Hepatocyte (in vitro differentiated cells): ENCODE measurements around the gene TMEM108. TPM values are rescaled to one million over a fixed set of nuclear protein-coding genes. Genes with fewer than 3 reads are reported as not detected.

Source experiments
- DNase-seq: peaks from one replicate; pipeline ENCODE4 v3.0.0-alpha.2; 2016; ENCODE audit warnings: low spot score
- H2AFZ ChIP-seq: fragments of 200-600 bp; sonication (generic); 2 replicates; pipeline ENCODE4 v1.6.0; 2016; ENCODE audit warnings: antibody characterized with exemption, mild to moderate bottlenecking
- H3K27ac ChIP-seq: fragments of 200-600 bp; sonication (generic); 2 replicates; pipeline ENCODE4 v1.5.1; 2016; ENCODE audit warnings: mild to moderate bottlenecking
- H3K27me3 ChIP-seq: fragments of 200-600 bp; sonication (generic); 2 replicates; pipeline ENCODE4 v1.6.1; 2016
- H3K36me3 ChIP-seq: fragments of 200-600 bp; sonication (generic); replicated peaks from 2 replicates; pipeline ENCODE4 v1.5.1; 2016; ENCODE audit warnings: low read depth; ENCODE audit not compliant: insufficient read depth
- H3K4me1 ChIP-seq: fragments of 200-600 bp; sonication (generic); 2 replicates; pipeline ENCODE4 v1.5.1; 2016; ENCODE audit warnings: mild to moderate bottlenecking, moderate library complexity; ENCODE audit not compliant: insufficient read depth
- H3K4me2 ChIP-seq: fragments of 200-600 bp; sonication (generic); 2 replicates; pipeline ENCODE4 v1.6.0; 2016
- H3K4me3 ChIP-seq: fragments of 200-600 bp; sonication (generic); 2 replicates; pipeline ENCODE4 v1.5.1; 2016; ENCODE audit warnings: mild to moderate bottlenecking
- H3K79me2 ChIP-seq: fragments of 200-600 bp; sonication (generic); 2 replicates; pipeline ENCODE4 v1.6.0; 2017; ENCODE audit warnings: mild to moderate bottlenecking
- H3K9me2 ChIP-seq: fragments of 200-600 bp; sonication (generic); replicated peaks from 2 replicates; pipeline ENCODE4 v1.6.0; 2017; ENCODE audit warnings: mild to moderate bottlenecking; ENCODE audit not compliant: insufficient read depth
- H3K9me3 ChIP-seq: fragments of 200-600 bp; sonication (generic); 2 replicates; pipeline ENCODE4 v1.5.1; 2016; ENCODE audit warnings: low read depth, mild to moderate bottlenecking
- H4K20me1 ChIP-seq: fragments of 200-600 bp; sonication (generic); 2 replicates; pipeline ENCODE4 v1.6.0; 2016; ENCODE audit warnings: mild to moderate bottlenecking; ENCODE audit not compliant: insufficient read depth, poor library complexity, severe bottlenecking
- CTCF ChIP-seq: fragments of 200-600 bp; sonication (generic); IDR thresholded peaks from 2 replicates; pipeline ENCODE4 v1.5.1; 2016; ENCODE audit warnings: antibody characterized with exemption, mild to moderate bottlenecking; ENCODE audit not compliant: poor library complexity
- EZH2 ChIP-seq: fragments of 200-600 bp; sonication (generic); IDR thresholded peaks from 2 replicates; pipeline ENCODE4 v1.6.1; 2016; ENCODE audit warnings: antibody characterized with exemption, mild to moderate bottlenecking, borderline replicate concordance
- EZH2phosphoT487 ChIP-seq: fragments of 200-600 bp; sonication (generic); IDR thresholded peaks from one replicate; pipeline ENCODE4 v1.6.1; 2018; ENCODE audit warnings: antibody characterized with exemption, mild to moderate bottlenecking, low read depth, moderate library complexity; ENCODE audit not compliant: unreplicated experiment, severe bottlenecking
- WGBS: methylation state at CpG from one replicate; pipeline ENCODE4 v1.1.6; 2016; ENCODE audit warnings: low lambda C conversion rate; ENCODE audit errors: missing lambda C conversion rate; 5-methylcytosine and 5-hydroxymethylcytosine counted together
- polyA plus RNA-seq: library from polyadenylated mRNA; unstranded; fragments of >200 nt; fragmentation: Nextera tagmentation; extraction: Ambion mirVana; gene quantifications from 2 replicates; pipeline ENCODE4 v1.2.1, GENCODE V29; 2016
- total RNA-seq: library from RNA; depleted of rRNA; stranded (reverse); fragments of >200 nt; gene quantifications from 2 replicates; pipeline ENCODE4 v1.2.3, GENCODE V29; 2014

TMEM108 gene
- total and polyA plus RNA-seq, 2 experiments from 2014 or later = 0.53 to 6.5 TPM

GRCh38 chr3:133161656-133162055 lies 123.5 kb downstream of the TMEM108 start:
- Histone ChIP-seq H3K4me1 (no peaks in the 10 kb centered on the region), H3K27me3 (no peaks in the 10 kb centered on the region), H4K20me1 (no peaks in the 10 kb centered on the region), H3K9me2 (no peaks in the 10 kb centered on the region), H3K4me2 (no peak overlapping the region), H3K4me3 (no peak overlapping the region), H3K27ac (no peak overlapping the region), H3K79me2 (no peaks in the 10 kb centered on the region), H3K9me3 (no peaks in the 10 kb centered on the region), H2AFZ (no peak overlapping the region), H3K36me3 (no peaks in the 10 kb centered on the region)
- TF ChIP-seq CTCF (no peak), EZH2 (no peak), EZH2phosphoT487 (no peak)
- WGBS = 85% methylated on average over 3 of the region's 3 CpGs
- no peak for DNase-seq

GRCh38 chr3:133162265-133162664 lies 124.1 kb downstream of the TMEM108 start:
- no peaks in the 10 kb centered on the region for H3K9me3 ChIP-seq
- H3K27ac ChIP-seq = no peak overlapping the region
- no peaks in the 10 kb centered on the region for H3K9me2 ChIP-seq

GRCh38 chr3:133162670-133163305 lies 124.6 kb downstream of the TMEM108 start:
- Histone ChIP-seq H3K27ac (no peak overlapping the region), H3K4me3 (no peak overlapping the region), H3K79me2 (no peaks in the 10 kb centered on the region), H3K4me2 (no peak overlapping the region), H4K20me1 (no peaks in the 10 kb centered on the region), H3K9me2 (no peaks in the 10 kb centered on the region), H3K9me3 (no peaks in the 10 kb centered on the region), H3K27me3 (no peaks in the 10 kb centered on the region), H3K4me1 (no peaks in the 10 kb centered on the region), H2AFZ (no peak overlapping the region), H3K36me3 (no peaks in the 10 kb centered on the region)
- no peak for DNase-seq
- 60% methylated on average over 3 of the region's 3 CpGs for WGBS
- TF ChIP-seq CTCF = no peak
- TF ChIP-seq EZH2 = no peak
- TF ChIP-seq EZH2phosphoT487 = no peak

More at GRCh38 chr3:133162265-133162664, 124.1 kb downstream of the TMEM108 start:
- no peaks in the 10 kb centered on the region for H3K79me2 ChIP-seq
- H3K4me2 ChIP-seq = no peak overlapping the region
- H3K36me3 ChIP-seq = no peaks in the 10 kb centered on the region
- no peaks in the 10 kb centered on the region for H4K20me1 ChIP-seq
- no peaks in the 10 kb centered on the region for H3K4me1 ChIP-seq
- H2AFZ ChIP-seq = no peak overlapping the region
- no peak for TF ChIP-seq EZH2phosphoT487
- TF ChIP-seq EZH2 = no peak
- no peak overlapping the region for H3K4me3 ChIP-seq
- no peaks in the 10 kb centered on the region for H3K27me3 ChIP-seq
- no peak for DNase-seq

GRCh38 chr3:133167340-133168024 lies 129.3 kb downstream of the TMEM108 start:
- Histone ChIP-seq H3K4me1 (no peaks in the 10 kb centered on the region), H3K27ac (no peak overlapping the region), H4K20me1 (no peaks in the 10 kb centered on the region), H3K4me2 (no peak overlapping the region), H3K36me3 (no peaks in the 10 kb centered on the region), H3K9me3 (no peaks in the 10 kb centered on the region), H2AFZ (no peak overlapping the region), H3K4me3 (no peak overlapping the region), H3K79me2 (no peaks in the 10 kb centered on the region), H3K9me2 (no peaks in the 10 kb centered on the region), H3K27me3 (no peaks in the 10 kb centered on the region)
- TF ChIP-seq EZH2 = no peak
- TF ChIP-seq EZH2phosphoT487 = no peak
- no peak for TF ChIP-seq CTCF
- WGBS = 98% methylated on average over 29 of the region's 36 CpGs
- DNase-seq = no peak
